GM13977 (cell line): ENCODE data around the gene JMJD7.

Experiments used
- DNase-seq: peaks from one replicate; pipeline ENCODE4 v3.0.0; 2012; ENCODE audit warnings: low spot score
- in situ Hi-C: fragments of 300-500 bp; cut with MboI; formaldehyde crosslinking; loops from one replicate; pipeline ENCODE4 v1.12.0; 2022; ENCODE audit warnings: low sequenced_read_pairs, low pct_unique_long_range_greater_than_20kb, mixed read lengths, inconsistent platforms; ENCODE audit not compliant: unreplicated experiment
- TF ChIP-seq, protein P1 (sequence below): IDR thresholded peaks from 2 replicates; pipeline ENCODE4 v1.5.1; 2012; ENCODE audit warnings: mild to moderate bottlenecking, control low read depth; ENCODE audit not compliant: insufficient read depth; ENCODE audit errors: extremely low read depth, missing control alignments

The JMJD7 gene

DNA sequence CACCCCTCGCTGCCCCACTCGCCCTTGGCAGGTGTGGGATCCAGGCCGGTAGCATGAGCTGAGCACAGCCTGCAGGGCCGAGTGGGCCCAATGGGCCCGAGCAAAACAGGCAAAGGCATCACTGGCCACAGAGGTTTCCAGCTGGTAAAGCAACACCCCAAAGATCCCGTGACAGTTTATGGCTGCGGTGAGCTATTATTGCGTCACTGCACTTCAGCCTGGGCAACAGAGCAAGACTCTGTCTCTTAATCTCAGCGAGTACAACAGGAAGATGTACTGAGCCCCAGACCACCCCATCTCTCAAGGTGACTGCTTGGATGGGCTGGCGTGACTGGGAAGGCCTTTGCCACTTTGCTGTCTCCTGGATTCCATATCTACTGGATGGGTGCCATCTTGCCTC, 4.3 kb downstream of the JMJD7 start:
- TF ChIP-seq, protein P1, sequence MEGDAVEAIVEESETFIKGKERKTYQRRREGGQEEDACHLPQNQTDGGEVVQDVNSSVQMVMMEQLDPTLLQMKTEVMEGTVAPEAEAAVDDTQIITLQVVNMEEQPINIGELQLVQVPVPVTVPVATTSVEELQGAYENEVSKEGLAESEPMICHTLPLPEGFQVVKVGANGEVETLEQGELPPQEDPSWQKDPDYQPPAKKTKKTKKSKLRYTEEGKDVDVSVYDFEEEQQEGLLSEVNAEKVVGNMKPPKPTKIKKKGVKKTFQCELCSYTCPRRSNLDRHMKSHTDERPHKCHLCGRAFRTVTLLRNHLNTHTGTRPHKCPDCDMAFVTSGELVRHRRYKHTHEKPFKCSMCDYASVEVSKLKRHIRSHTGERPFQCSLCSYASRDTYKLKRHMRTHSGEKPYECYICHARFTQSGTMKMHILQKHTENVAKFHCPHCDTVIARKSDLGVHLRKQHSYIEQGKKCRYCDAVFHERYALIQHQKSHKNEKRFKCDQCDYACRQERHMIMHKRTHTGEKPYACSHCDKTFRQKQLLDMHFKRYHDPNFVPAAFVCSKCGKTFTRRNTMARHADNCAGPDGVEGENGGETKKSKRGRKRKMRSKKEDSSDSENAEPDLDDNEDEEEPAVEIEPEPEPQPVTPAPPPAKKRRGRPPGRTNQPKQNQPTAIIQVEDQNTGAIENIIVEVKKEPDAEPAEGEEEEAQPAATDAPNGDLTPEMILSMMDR: no peak
- in situ Hi-C loops: no loop called here

GRCh38 chr15:41832875-41833274, 5.0 kb downstream of the JMJD7 start:
- in situ Hi-C loops: no loop called here
- TF ChIP-seq, protein P1: no peak
- no peak for DNase-seq

More for the DNA sequence above, 4.3 kb downstream of the JMJD7 start:
- no peak for DNase-seq

- TF ChIP-seq, protein P1: no peak
- DNase-seq: no peak
- in situ Hi-C loops: no loop called here
Observed at GRCh38 chr15:41834096-41834495, 6.2 kb downstream of the JMJD7 start.

DNA sequence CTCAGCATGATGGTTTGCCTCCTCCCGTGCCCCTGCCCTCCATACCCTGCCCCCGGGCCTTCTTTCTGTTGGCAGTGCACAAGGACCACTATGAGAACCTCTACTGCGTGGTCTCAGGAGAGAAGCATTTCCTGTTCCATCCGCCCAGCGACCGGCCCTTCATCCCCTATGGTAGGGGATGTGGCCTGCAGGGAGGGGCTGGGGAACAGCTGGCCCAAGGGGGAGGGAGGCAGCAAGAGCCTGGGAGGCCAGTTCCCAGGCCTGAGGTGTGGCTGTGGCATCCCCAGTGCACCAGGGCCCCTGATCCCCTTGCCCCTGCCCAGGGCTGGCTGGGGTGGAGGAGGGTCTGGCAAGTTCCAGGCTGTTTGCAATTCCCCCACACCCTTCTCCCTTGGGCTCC, 8.2 kb downstream of the JMJD7 start:
- TF ChIP-seq, protein P1: no peak
- in situ Hi-C loops: no loop called here
- no peak for DNase-seq

DNA sequence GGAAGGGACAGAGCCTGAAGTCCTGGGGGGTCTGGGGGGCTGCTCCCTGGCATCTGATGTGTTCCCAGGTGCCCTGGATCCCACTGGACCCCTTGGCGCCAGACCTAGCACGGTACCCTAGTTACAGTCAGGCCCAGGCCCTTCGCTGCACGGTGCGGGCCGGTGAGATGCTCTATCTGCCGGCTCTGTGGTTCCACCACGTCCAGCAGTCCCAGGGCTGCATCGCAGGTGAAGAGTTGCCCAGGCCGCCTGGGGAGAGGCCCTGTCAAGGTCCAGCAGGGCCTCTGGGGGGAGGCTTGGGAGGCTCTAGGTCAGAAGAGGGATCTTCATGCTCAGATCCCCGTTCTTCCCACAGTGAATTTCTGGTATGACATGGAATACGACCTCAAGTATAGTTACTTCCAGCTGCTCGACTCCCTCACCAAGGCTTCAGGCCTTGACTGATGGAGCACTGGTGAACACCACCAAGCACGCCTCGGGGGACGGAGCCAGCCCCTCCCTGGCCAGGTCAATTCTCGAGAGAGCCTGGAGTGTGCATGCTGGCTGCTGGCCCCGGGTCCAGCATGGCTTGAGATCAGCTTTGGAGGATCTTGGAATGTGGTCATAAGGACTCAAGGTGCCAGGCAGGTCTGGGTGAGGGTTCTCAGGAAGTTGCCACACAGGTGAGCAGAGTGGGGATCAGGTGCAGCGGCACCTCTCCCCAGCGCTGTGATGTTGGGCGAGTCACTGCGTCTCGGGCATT, 9.0 kb downstream of the JMJD7 start:
- no peak for DNase-seq
- TF ChIP-seq, protein P1: no peak
- in situ Hi-C loops: no loop called here

- DNase-seq: no peak
- TF ChIP-seq, protein P1: no peak
- in situ Hi-C loops: no loop called here
Observed at GRCh38 chr15:41838400-41838897, 10.6 kb downstream of the JMJD7 start, which contains the start of gene PLA2G4B. TSS of gene PLA2G4B (plus strand) at chr15:41838847. CDS start at chr15:41838914, 67 bp downstream.
